CD4-positive, alpha-beta T cell (primary cell): ENCODE measurements around the gene THBD. TPM values are rescaled to one million over a fixed set of nuclear protein-coding genes. Genes with fewer than 3 reads are reported as not detected.

Experiments used
- ATAC-seq: fragments of 200-7000 bp; cut with Tn5 transposase; one replicate; pipeline ENCODE4 v1.10.0; 2022; ENCODE audit warnings: mild to moderate bottlenecking; ENCODE audit not compliant: poor library complexity
- CTCF ChIA-PET: fragments of 350-600 bp; sonication (Branson Sonifier 250); formaldehyde crosslinking; loops from one replicate; lab custom pipeline; 2021; ENCODE audit warnings: antibody characterized with exemption, inconsistent platforms; lab: Charles Lee
- POLR2A ChIA-PET: fragments of 350-600 bp; sonication (Branson Sonifier 250); formaldehyde crosslinking; loops from one replicate; lab custom pipeline; 2021; ENCODE audit warnings: antibody characterized with exemption, inconsistent platforms; lab: Charles Lee
- DNase-seq, 14 experiments: peaks; one replicate each; pipeline ENCODE4 v3.0.0-alpha.2; 2013 to 2020; ENCODE audit warnings: mixed read lengths in 2 of 14
- H3K27ac ChIP-seq, 2 donors: one replicate each; pipeline versions ENCODE4 v1.5.1 to v1.7.0; 2013; ENCODE audit warnings: low read length in 2 of 2, low read depth in 1 of 2, mild to moderate bottlenecking in 1 of 2
- H3K27me3 ChIP-seq, 2 experiments: 1 replicate in 1 of 2; 2 replicates in 1 of 2; pipeline versions ENCODE4 v1.6.1 to v1.7.0; 2013; ENCODE audit warnings: low read length in 2 of 2, control low read depth in 1 of 2, mild to moderate bottlenecking in 1 of 2, moderate library complexity in 1 of 2; ENCODE audit not compliant: insufficient read depth in 2 of 2, control insufficient read depth in 1 of 2
- H3K36me3 ChIP-seq: one replicate; pipeline ENCODE4 v1.6.1; 2013; ENCODE audit warnings: low read length, control low read depth; ENCODE audit not compliant: insufficient read depth
- H3K4me1 ChIP-seq: one replicate; pipeline ENCODE4 v1.6.1; 2013; ENCODE audit warnings: low read length, control low read depth; ENCODE audit not compliant: insufficient read depth
- H3K4me3 ChIP-seq: one replicate; pipeline ENCODE4 v1.5.1; 2013; ENCODE audit warnings: mild to moderate bottlenecking, low read length, moderate library complexity
- H3K9me3 ChIP-seq, 2 experiments: 1 replicate in 1 of 2; 2 replicates in 1 of 2; pipeline versions ENCODE4 v1.6.1 to v1.7.0; 2013; ENCODE audit warnings: low read length in 2 of 2, mild to moderate bottlenecking in 2 of 2, control low read depth in 1 of 2, moderate library complexity in 1 of 2; ENCODE audit not compliant: control insufficient read depth in 1 of 2, insufficient read depth in 1 of 2
- H3K27ac Mint-ChIP-seq: one replicate; pipeline ENCODE4 v1.8.0; 2020; ENCODE audit warnings: mixed read lengths
- H3K27me3 Mint-ChIP-seq: one replicate; pipeline ENCODE4 v1.8.0; 2021; ENCODE audit warnings: mixed read lengths
- H3K36me3 Mint-ChIP-seq: one replicate; pipeline ENCODE4 v1.8.0; 2021; ENCODE audit warnings: low read depth, mixed read lengths
- H3K4me1 Mint-ChIP-seq: one replicate; pipeline ENCODE4 v1.8.0; 2021; ENCODE audit warnings: low read depth, mixed read lengths
- H3K4me3 Mint-ChIP-seq: one replicate; pipeline ENCODE4 v1.8.0; 2020; ENCODE audit warnings: mild to moderate bottlenecking, mixed read lengths
- H3K9me3 Mint-ChIP-seq: one replicate; pipeline ENCODE4 v1.8.0; 2020; ENCODE audit warnings: mixed read lengths
- intact Hi-C, 2 experiments: fragments of 100-400 bp; cut with DNase I in 1 of 2; cut with micrococcal nuclease in 1 of 2; formaldehyde crosslinking; loops; one replicate each; pipeline versions ENCODE4 v1.15.1 to v1.9.0; 2023 to 2025; cut with DNase I, micrococcal nuclease
- total RNA-seq, 174 experiments: library from RNA in 2 of 174; stranded (reverse) in 2 of 174; gene quantifications; one replicate each; pipeline ENCODE4 v1.2.3 and lab custom pipeline; 2021 to 2026
- TF ChIP-seq, protein P1 (sequence below): fragments of 200-600 bp; IDR thresholded peaks from one replicate; pipeline ENCODE4 v1.8.0; 2022; ENCODE audit warnings: antibody characterized with exemption, mild to moderate bottlenecking

THBD gene
- total RNA-seq, 2 experiments from 2014 or later, result 2.2 to 2.4 TPM

DNA sequence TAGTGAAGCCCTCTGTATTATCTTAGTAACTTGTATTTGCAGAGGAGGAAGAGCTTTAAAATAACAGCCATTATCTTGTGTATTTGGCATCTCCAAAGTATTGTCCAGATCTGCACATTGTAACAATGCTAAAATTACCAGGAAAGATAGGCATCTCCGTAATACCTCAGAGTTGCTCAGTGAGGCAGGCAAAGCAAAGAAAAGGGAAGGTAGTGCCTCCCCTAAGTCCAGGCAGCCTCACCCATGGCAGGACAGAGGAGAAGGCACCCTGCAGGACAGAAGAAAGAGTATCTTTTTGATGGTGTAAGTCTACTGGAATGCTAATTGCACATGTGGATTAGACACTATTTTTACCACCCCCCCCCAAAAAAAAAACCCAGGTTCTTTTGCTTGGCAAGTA, 27.9 kb downstream of the THBD start:
- intact Hi-C loops, result no loop called here
- TF ChIP-seq, protein P1, sequence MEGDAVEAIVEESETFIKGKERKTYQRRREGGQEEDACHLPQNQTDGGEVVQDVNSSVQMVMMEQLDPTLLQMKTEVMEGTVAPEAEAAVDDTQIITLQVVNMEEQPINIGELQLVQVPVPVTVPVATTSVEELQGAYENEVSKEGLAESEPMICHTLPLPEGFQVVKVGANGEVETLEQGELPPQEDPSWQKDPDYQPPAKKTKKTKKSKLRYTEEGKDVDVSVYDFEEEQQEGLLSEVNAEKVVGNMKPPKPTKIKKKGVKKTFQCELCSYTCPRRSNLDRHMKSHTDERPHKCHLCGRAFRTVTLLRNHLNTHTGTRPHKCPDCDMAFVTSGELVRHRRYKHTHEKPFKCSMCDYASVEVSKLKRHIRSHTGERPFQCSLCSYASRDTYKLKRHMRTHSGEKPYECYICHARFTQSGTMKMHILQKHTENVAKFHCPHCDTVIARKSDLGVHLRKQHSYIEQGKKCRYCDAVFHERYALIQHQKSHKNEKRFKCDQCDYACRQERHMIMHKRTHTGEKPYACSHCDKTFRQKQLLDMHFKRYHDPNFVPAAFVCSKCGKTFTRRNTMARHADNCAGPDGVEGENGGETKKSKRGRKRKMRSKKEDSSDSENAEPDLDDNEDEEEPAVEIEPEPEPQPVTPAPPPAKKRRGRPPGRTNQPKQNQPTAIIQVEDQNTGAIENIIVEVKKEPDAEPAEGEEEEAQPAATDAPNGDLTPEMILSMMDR, result no peak
- no peaks in the 10 kb centered on the region for H3K9me3 Mint-ChIP-seq
- no peaks in the 10 kb centered on the region for H3K36me3 ChIP-seq
- peaks cover 0 to 5% of the 10 kb centered on the region in 2 experiments for H3K9me3 ChIP-seq
- no peak overlapping the region for H3K4me3 Mint-ChIP-seq
- H3K4me1 ChIP-seq, result no peaks in the 10 kb centered on the region
- no peak overlapping the region for H3K27ac ChIP-seq
- no peaks in the 10 kb centered on the region for H3K4me1 Mint-ChIP-seq
- DNase-seq (no peak), ATAC-seq (no peak)
- ChIA-PET POLR2A (no interaction called here), CTCF (no interaction called here)
- no peaks in the 10 kb centered on the region for H3K27me3 ChIP-seq
- H3K27ac Mint-ChIP-seq, result no peak overlapping the region
- no peaks in the 10 kb centered on the region for H3K27me3 Mint-ChIP-seq
- H3K4me3 ChIP-seq, result no peak overlapping the region
- no peaks in the 10 kb centered on the region for H3K36me3 Mint-ChIP-seq

DNA sequence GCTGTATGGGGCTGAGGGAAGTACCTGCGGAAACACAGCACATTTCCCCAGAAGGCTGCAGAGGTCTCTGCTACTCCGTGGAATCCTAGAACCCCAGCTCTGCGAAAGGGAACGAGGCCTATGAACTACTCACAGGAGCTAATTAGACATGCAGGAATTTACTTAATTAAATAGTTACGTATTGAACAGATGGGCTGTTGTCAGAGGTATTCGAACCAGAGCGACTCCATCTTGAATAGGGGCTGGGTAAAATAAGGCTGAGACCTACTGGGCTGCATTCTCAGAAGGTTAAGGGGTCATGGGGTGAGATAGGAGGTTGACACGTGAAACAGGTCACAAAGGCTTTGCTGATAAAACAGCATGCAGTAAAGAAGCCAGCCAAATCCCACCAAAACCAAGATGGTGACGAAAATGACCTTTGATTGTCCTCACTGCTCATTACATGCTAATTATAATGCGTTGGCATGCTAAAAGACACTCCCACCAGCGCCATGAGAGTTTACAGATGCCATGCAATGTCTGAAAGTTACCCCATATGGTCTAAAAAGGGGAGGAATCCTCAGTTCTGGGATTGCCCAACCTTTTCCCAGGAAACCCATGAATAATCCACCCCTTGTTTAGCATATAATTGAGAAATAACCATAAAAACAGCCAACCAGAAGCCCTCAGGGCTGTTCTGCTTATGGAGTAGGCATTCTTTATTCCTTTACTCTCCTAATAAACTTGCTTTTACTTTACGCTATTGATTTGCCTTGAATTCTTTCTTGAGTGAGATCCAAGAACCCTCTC, 29.0 kb downstream of the THBD start:
- Mint-ChIP-seq H3K27ac (no peak overlapping the region), H3K4me1 (no peaks in the 10 kb centered on the region)

DNA sequence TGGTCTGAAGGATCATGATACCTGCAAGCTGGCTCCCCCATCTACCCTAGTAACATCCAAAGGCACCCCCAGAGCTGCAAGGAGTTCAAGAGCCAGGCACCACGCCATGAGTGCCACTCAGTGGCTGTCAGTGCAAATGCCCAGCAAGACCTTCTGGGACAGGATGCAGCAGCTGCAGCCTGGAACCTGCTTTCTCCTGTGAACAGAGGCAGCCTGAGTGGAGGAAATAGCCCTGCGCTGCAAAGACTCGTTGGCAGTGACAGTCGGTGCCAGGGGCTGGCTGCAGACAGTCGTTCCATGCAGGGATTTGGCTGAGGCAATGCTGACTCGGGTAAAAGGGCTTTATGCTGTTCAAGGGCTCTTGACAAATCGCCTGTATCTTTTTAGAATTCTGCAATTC, 30.1 kb downstream of the THBD start:
- CTCF ChIA-PET, result no interaction called here
- ATAC-seq, result no peak
- Histone ChIP-seq H3K27ac (no peak overlapping the region), H3K4me3 (no peak overlapping the region), H3K4me1 (no peaks in the 10 kb centered on the region), H3K27me3 (no peaks in the 10 kb centered on the region), H3K36me3 (no peaks in the 10 kb centered on the region), H3K9me3 (peaks cover 0 to 5% of the 10 kb centered on the region in 2 experiments)
- Mint-ChIP-seq H3K4me3 (no peak overlapping the region), H3K4me1 (no peaks in the 10 kb centered on the region), H3K9me3 (no peaks in the 10 kb centered on the region), H3K27me3 (no peaks in the 10 kb centered on the region), H3K36me3 (no peaks in the 10 kb centered on the region), H3K27ac (no peak overlapping the region)
- no peak for DNase-seq
- POLR2A ChIA-PET, result no interaction called here
- TF ChIP-seq, protein P1, result no peak
- intact Hi-C loops, result no loop called here

More for the DNA sequence above, 29.0 kb downstream of the THBD start:
- Mint-ChIP-seq H3K4me3 (no peak overlapping the region), H3K36me3 (no peaks in the 10 kb centered on the region), H3K27me3 (no peaks in the 10 kb centered on the region), H3K9me3 (no peaks in the 10 kb centered on the region)
- no peak for ATAC-seq
- CTCF ChIA-PET, result no interaction called here
- Histone ChIP-seq H3K4me3 (no peak overlapping the region), H3K9me3 (peaks cover 0 to 5% of the 10 kb centered on the region in 2 experiments), H3K36me3 (no peaks in the 10 kb centered on the region), H3K27me3 (no peaks in the 10 kb centered on the region), H3K27ac (no peak overlapping the region), H3K4me1 (no peaks in the 10 kb centered on the region)
- DNase-seq, result no peak
- TF ChIP-seq, protein P1, result no peak
- POLR2A ChIA-PET, result no interaction called here
- intact Hi-C loops, result no loop called here
